NB4 (cell line): ENCODE results near the gene PTH2R.
"Not testable (repeated sequence)": the region's sequence is repeated elsewhere in the genome, so short reads cannot be mapped to it uniquely, and the experiment has no call there.

Experiments used
- DNase-seq: peaks from one replicate; pipeline ENCODE4 v3.0.0; 2010; ENCODE audit warnings: low read depth
- H3K4me3 ChIP-seq: one replicate; pipeline ENCODE4 v1.5.1; 2011; ENCODE audit warnings: mild to moderate bottlenecking, low read depth, low read length, moderate library complexity
- CTCF ChIP-seq: IDR thresholded peaks from one replicate; pipeline ENCODE4 v1.5.1; 2012; ENCODE audit warnings: low read depth, low read length
- MAX ChIP-seq: IDR thresholded peaks from 2 replicates; pipeline ENCODE4 v1.6.1; 2011; ENCODE audit warnings: low read depth, low read length
- MYC ChIP-seq: IDR thresholded peaks from 2 replicates; pipeline ENCODE4 v1.6.1; 2011; ENCODE audit warnings: low read depth, low read length
- POLR2A ChIP-seq: IDR thresholded peaks from 2 replicates; pipeline ENCODE4 v1.6.1; 2011; ENCODE audit warnings: mild to moderate bottlenecking; ENCODE audit not compliant: insufficient read length; ENCODE audit errors: extremely low read depth

The PTH2R gene

GRCh38 chr2:208386541-208386940, 20.1 kb upstream of the PTH2R start:
- no peak for DNase-seq
- no peak overlapping the region for H3K4me3 ChIP-seq
- no peak for TF ChIP-seq MYC
- TF ChIP-seq POLR2A, result no peak
- no peak for TF ChIP-seq MAX
- TF ChIP-seq CTCF, result no peak

GRCh38 chr2:208389940-208390339, 16.7 kb upstream of the PTH2R start:
- no peak for DNase-seq
- TF ChIP-seq MYC (no peak), MAX (no peak), CTCF (no peak), POLR2A (no peak)

GRCh38 chr2:208392300-208392699, 14.3 kb upstream of the PTH2R start:
- no peak for DNase-seq
- no peak overlapping the region for H3K4me3 ChIP-seq
- TF ChIP-seq MAX (no peak), CTCF (no peak), MYC (no peak), POLR2A (no peak)

More at GRCh38 chr2:208389940-208390339, 16.7 kb upstream of the PTH2R start:
- no peak overlapping the region for H3K4me3 ChIP-seq

- H3K4me3 ChIP-seq, DNase-seq: not testable (repeated sequence)
Observed at GRCh38 chr2:208396796-208397195, 9.8 kb upstream of the PTH2R start.

- TF ChIP-seq CTCF (no peak), MAX (no peak), POLR2A (no peak), MYC (no peak)
- no peak for DNase-seq
- H3K4me3 ChIP-seq, result no peak overlapping the region
Observed at GRCh38 chr2:208399201-208399600, 7.4 kb upstream of the PTH2R start.

GRCh38 chr2:208407667-208408066, 1.1 kb downstream of the PTH2R start:
- TF ChIP-seq MYC, result no peak
- no peak for TF ChIP-seq CTCF
- no peak for TF ChIP-seq POLR2A
- TF ChIP-seq MAX, result no peak
- no peak overlapping the region for H3K4me3 ChIP-seq
- DNase-seq, result no peak
